HT1080 (cell line): Measurements from ENCODE around the gene HOXC4. TPM values are rescaled to one million over a fixed set of nuclear protein-coding genes. Genes with fewer than 3 reads are reported as not detected.

Experiments used
- DNase-seq: peaks from one replicate; pipeline ENCODE4 v3.0.0-alpha.2; 2015; ENCODE audit warnings: low read depth
- total RNA-seq: library from RNA; depleted of rRNA; stranded (reverse); fragments of >200 nt; shearing (Covaris generic); gene quantifications from 2 replicates; pipeline ENCODE4 v1.2.3, GENCODE V29; 2014

The HOXC4 gene
- total RNA-seq, 1 experiment from 2014 or later: 1.9 TPM

DNA sequence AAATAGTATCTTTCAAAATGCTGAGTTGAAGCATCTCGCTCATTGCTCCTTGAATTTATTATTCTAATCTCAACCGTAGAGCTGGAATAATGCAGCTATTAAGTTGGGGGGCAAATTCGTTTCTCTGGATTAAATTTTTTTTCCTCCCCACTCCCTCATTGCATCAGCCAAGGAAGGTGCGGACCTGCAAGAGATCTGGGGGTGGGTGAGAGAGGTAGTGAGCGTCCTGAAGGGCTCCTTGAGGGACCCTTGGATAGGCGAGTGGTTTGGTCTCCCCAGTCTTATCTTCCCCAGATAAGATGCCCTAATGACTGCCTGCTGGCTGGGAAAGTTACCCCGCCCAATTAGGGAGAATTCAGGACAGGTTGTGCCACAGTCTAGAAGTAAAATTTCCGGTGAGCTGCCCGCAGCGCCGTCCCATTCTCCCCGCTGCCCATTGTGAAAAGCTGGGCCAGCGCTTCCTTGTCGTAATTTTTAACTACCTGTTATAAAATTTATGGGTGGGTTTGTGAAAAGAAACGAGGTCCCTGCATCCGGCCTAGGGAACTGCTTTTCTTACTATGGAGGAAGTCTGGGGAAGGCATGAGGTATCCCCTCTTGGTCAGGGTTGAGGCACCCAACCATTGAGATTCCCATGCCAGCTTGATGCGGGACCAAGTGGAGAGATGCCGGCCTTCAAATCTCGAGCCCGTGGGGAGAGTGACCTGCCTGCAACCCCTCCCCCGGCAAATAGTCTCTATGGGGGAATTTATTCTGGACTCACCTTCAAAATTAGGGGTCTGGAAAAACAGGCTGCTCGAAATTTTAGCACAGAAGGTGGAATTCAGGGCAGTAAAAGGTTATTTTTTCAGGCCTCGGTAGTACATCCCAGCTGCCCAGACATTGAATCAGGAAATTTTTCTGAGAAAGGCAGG lies 38.4 kb upstream of the HOXC4 start:
- DNase-seq: no peak

DNA sequence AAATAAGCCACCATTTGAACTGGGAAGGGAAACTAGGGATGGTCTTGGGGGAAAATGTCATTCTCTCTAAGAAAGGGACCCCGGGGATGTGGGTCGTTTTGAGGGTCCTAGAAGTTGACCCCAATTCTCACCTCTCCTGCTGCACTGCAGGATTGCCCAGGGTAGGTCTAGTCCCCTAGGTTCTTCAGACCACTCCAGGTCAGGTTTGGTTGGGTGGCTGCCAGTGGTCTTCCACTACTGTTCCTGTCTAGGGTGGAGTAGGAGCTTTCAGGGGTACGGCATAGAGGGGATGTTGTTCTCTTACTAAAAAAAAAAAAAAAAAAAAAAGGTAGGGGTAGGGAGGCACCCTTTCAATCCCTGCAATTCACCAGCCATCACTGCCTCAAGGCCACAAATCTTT lies 37.6 kb upstream of the HOXC4 start:
- no peak for DNase-seq

DNA sequence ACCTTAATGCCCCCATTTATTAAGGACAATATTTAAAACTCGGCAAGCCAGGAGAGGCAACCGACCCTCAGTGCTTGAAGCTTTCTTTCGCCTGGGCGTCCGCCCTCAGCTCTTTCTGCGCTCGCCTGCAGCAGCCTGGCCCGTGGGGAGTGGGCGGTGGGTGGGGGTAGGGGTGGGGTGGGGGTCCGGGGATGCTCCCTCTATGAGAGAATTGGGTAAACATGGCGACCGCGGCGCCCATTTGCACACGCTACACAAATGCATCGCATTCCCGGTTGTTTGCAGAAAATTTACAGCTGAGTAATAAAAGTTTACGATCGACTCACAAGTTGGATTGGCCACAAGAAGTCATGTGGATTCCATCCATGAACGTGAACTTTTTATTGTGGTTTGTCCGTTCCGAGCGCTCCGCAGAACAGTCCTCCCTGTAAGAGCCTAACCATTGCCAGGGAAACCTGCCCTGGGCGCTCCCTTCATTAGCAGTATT lies 37.1 kb upstream of the HOXC4 start:
- DNase-seq: peak; percentile 78

DNA sequence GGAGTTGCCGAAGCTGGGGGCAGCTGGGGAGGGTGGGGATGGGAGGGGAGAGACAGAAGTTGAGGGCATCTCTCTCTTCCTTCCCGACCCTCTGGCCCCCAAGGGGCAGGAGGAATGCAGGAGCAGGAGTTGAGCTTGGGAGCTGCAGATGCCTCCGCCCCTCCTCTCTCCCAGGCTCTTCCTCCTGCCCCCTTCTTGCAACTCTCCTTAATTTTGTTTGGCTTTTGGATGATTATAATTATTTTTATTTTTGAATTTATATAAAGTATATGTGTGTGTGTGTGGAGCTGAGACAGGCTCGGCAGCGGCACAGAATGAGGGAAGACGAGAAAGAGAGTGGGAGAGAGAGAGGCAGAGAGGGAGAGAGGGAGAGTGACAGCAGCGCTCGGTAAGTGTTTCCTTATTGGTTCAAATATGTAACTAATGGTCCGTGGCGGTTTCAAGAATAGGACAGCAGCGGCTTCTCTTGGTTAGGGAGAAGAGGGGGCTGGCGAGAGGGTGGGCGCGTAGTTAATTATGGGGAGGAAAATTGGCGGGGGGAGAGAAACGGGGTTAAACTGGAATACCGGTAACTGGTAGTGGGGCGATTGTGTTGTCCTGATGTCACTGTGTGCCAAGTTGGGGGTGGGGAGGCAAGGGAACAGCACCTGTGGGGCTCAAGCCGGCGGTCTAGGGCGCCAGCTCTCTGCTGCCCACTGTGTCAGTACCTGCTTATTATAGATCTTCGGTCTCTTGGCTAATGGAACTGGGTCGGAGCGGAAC lies 36.4 kb upstream of the HOXC4 start:
- DNase-seq: peak; percentile 24

DNA sequence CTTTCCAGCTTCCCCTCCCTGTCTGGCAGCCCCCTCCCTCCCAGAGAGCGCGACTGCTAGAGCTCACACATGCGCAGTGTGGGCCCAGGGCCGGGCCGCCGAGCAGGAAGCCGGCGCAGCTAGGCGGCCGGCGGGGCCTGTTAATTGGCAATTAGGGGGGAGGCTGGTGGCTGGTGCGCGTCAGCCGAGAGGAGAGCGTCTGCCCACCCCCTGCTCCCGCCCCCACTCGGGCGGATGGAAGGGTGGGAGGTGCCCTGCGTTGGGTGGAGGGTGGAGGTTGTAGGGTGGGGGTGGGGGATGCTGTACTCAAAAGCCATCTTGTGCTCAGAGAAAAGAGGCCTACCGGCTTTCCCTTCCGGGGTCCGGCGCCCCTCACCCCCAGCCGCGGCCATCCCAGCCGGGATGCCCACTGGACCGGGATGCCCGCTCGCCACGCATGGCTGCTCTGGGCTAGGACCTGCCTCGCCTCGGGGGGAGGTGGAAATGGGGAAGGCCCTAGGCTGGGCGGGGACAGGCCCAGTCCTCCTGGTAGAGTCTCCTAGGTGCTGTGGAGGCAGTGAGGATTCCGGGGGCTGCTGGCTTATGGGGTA lies 35.7 kb upstream of the HOXC4 start:
- peak; percentile 95 for DNase-seq

DNA sequence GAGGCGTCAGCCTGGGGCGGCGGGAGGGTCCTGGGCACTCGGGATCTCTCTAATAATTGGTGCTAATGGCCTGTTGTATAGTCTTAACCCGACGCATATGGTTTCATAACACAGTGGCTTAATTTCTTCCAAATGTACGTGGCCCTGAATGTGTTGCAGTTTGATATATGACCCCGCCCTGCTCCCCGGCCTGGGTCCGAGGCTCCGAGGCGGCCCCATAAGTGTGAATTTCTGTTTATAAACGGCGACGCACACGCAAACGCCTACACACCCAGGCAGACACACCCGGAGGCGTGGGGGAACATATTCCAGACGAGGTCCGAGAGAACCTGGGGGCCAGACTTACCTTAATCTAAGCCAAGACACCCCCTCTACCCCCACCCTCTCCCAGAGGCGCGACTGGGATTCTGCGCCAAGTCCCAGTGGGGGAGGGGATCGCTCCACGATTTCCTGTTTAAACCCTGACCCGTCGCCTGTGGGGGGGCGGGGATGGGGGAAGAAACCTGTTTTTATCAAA lies 35.1 kb upstream of the HOXC4 start:
- DNase-seq: peak; percentile 58

DNA sequence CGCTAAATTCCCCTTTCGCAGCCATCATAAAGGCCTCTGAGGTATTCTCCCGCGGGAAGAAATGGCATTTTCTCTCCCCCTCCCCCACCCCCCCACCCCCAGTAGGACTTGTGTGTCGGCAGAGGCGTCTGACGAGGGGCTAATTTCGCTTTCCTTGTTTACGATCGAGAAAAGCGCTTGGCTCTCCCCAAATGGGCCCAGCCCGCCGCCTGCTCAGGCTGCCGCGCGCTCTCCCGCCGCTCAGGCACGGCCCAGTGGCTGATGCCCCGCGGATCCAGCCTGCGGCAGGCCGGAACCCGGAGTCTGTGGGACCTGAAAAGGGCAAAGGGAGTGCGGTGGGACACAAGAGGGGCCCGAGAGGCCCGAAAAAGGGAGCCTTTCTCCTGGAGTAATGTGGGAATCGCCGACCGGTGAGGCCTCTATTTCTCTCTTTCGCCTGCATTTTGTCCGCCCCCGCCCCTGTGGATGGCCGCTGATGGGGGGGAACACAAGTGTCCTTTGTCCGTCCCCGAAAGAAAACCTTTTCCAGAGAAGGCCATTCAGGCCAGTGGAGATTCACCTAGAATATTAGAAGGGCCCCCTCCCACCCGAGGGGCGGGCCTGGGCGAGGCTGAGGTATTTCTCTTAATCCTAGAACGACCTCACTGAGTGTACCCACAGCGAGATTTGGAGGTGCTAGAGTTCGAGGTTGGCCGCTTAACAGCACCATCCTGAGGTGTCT lies 34.4 kb upstream of the HOXC4 start:
- no peak for DNase-seq

DNA sequence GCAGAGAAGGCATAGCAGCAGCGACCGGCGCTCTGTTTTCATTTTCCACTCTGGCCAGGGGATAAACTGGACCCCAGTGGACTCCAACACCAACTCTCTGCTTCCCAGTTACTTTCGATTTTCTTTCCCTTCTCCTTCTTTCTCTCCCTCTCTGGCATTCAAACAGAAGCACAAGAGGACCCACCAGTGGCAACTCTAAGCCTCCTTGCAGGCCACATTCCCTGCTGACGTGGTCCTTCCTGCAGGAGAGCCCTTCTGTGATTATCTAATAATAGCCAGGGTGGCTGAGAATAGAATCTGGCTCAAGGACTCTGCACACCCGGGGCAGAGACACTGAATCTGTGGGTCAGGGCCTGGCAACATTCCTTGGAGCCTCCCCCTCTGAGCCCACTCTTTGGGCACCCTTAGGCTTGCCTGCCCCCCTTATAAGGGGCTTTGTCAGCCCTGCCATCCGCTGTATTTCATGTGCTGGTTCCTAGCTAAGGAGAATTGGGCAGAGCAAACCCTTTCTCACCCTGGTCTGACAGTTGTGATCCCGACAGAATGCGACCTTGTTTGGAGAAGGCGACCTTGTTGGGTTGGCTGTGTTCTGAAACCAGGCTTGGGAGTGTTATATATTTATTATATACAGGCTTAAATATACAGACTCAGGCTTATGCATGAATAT lies 33.6 kb upstream of the HOXC4 start:
- peak; percentile 38 for DNase-seq

DNA sequence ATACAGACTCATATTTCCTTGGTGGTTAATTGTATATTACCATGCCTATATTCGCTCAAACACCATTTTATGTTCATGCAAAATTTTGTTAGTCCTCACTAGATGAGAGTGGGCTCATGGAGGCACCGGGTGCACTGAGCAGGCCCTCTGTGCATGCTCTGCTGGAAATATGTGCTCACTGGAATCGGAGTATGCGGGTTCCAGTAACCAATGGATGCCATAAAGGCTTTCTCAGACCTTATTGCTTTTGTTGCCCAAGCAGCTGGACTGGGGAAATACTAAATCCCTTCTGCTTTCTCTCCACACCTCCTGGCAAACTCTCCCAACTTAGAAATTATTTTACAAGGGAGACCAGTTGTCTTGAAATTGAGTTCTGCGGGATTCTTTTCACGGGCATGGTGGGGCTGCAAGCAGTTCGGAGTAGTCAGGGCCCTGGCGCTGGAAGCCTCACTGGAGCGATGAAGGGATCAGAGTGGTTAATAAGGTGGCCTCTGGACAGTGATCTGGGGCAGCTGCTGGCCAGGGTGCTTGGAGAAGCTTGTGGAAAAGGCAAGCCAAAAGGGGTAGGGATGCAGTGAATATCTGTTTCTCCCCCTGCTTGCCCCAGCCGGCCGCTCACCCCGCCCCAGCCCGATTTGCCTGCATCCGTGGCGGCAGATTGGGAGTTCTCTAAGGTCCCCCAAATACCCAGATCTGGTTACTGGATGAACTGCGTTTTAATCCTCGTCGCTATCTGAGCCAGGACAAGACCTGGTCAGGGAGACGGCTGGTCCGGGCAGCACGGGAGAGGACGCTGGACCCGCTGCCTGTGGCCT lies 32.8 kb upstream of the HOXC4 start:
- no peak for DNase-seq

DNA sequence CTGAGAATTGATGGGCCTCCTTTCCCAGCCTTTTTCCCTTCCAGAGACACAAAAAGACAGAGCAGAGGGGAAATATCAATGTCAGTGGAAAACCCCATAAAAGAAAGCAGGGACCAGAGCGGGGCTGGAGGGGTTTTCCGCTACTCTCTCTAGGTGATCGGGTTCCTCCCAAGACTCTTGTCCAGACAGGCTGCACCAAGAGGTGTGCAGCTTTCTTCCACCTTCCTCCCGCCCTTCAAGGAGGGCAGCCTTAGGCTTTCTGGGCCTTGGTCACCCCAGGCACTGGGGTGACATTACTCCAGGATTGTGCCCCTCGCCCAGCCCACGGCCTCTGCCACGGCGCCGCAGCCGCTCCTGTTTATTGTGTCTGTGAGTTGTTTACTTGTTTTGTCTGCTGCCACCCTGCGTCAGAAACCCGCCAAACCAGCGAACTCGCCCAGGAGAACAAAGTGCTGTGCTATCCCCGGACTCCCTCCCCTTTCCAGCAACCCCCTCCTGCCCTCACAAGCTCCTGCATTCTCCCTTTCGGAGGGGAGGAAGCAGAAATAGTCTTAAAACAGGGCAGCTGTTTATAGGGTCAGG lies 32.1 kb upstream of the HOXC4 start:
- DNase-seq: no peak

DNA sequence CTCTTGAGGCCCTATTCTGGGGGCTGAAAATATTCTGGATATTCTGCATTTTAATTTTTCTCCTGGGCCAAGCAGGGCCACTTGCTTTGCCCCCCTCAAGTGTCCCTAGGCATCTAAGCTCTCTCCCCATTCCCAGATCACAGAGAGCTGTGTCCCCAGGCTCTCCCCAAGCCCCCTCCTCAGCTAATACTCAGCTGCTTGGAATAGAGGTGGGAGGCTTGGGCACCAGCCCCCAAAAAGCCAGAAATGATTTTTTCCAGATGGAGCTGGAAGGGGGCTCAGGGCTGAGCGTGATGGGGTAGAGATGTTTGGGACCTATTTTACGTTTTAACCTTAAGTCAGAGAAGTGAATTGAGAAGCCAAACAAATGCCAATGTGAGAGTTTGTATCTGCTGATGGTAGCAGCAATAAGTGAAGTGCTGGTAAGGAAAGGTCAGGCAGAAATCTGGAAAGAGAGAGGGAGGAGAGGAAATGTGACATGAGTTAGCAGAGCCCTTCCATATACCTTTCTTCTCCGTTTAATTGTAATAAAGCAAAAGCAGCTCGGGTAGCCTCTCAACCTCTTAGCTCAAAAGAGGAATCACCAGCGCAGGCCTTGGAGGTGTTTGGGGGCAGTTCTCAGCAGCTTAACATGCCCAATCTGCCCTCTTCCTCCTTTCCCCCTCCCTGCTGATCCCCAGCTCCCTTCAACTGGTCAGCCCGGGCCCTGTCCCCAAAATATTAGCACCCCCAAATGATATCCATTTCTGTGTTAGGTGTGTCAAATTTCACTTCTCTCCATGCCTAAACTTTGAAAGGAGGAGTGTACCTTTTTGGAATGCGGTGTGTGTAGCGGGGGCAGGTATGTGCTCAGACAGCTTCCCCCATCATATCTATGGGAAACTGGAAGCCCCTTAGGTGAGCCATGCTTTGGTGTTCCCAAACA lies 30.4 kb upstream of the HOXC4 start:
- no peak for DNase-seq

DNA sequence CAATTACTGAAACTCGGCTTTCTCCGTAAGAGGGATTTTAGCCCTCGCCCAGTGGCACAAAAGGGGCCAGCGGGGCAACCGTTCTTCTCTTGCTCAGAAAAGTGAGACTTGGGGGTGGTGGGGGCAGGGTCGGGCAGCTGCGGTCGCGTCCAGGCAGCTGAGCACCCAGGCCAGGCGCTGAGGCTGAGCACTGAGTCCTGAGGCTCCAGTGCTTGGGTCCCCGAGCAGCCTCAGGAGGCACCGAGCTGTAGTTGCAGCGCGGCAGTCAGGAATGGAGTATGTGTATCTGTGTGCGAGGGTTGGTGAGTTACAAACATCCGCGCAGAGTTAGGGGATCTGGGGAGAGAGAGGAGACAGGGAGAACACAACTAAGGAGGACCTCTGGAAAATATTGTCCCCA lies 29.5 kb upstream of the HOXC4 start:
- DNase-seq: no peak

DNA sequence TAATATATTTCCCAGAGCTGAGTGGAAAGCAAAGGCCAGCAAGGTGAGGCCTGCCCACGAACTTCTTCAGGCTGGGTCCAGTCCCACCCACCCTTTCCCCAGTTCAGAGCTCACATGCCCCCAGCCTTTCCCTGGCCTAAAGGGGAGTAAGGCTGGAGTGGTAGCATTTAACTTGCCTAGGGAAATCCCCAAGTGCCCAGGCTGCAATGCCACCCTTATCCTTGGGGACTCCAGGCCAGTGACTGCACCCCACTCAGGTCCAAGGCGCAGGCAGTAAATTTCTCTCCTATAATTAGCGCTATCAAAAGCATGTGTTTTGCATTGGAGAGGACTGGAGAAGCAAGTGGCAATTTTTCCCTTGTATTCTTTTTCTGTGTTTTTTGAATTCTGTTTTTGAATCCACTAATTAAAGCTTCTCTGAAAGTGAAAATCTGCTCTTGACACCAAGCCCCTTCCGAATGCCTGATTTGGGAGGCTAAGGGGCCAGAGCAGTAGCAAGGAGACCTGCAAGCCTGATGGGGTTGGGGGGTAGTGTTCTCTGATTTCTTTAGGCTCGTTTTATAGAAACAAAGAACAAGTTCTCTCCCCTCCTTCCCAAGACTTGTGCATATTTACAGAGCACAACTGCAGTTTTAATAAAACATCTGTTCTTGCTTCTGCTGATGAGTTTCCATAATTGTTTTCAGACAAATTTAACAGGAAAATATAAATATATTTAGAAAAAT lies 28.9 kb upstream of the HOXC4 start:
- no peak for DNase-seq

DNA sequence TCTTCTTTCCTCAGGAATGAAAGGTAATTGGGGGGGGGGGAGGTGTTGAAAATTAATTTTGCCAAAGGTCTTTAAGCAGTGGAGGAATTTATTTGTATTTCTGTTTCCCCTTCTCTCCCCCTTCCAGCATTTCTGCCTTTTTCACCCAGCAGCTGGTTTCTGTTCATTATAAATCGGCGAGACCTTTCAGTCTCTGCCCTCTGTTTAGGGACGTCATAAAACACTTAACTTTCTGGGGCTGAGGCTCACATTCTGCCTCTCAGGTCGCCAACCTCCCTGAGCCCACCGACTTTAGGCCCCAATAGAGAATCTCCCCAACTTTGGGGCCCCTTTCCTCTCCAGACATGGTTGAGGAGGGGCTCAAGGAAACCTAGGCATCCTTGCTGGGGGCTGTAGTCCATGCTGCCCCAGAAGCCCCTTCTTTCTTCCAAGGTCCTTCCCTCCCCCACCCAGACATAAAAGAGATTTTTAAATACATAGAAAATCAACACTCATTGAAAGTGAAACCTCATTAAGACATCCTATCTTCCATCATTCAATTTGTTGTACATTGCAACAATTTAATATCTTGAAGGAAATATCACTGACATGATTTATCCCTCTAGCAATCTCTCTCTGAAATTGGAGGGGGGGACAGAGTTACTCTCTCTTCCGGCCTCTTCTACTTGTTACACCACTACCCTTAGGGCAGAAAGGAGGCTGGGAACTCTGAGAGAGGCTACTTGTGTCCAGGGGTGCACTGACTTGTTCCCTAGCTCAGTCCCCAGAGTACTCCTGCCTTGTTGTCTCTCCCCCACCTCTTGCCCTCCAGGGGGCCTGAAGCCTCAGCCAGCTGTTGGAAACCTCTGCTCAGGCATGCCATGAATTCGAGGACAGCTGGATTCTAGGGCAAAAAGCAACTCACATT lies 27.9 kb upstream of the HOXC4 start:
- no peak for DNase-seq

DNA sequence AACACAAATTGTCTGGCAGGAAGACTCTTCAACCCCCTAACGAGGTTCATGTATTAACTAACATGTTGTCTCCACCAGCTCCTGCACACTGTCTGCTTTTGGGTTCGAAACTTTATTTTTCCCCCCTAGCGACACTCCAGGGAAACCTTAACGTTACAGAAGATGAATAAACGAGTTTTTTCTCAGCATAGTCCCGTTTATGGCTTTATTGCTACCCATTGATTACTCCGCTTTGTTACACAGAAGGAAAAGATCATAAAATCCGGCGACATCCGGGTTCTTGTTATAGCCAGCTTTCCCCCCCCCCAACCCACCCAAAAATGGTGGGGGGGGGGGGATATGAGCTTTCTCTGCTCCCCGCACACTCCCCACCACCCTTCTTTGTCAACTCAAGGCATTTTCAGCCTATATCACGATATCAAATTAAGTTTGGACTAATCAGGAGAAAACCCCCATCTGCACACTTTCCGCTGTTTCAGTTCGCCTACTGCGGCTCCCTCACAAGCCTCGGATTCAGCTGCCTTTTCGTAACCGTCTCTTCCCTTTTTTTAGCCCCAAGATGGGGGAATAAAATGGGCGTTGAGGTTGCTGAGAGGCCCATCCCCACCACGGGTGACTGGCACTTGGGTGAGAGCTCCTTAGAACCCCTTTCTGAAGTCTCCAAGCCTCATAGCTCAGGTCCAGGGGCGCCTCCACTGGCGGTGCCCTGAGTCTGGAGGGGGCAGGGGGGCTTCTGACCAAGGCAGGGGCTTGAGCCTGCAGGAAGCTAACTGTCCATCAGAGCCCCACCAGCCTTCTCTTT lies 26.8 kb upstream of the HOXC4 start:
- DNase-seq: no peak

DNA sequence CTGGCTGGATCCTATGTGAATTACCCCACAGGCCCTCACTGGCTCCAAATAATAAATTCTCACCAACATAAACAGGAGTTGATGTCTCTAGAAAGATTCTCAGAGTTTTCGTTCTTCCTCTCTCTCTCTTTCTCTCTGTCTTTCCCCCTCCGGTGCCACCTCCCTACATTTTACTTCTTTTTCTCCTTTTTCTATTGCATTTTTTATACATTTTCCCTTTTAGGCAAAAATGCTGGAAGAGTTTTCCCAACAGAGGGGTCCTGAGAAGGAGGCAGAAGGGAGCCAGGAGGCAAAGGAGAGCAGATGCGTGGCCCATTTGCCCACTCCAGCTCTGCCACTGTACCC lies 26.2 kb upstream of the HOXC4 start:
- no peak for DNase-seq
